Prostate gland (tissue), 2 donors: Measurements from ENCODE around the gene RBM10. TPM values are rescaled to one million over a fixed set of nuclear protein-coding genes. Genes with fewer than 3 reads are reported as not detected.

Source experiments
- DNase-seq: peaks from one replicate; pipeline ENCODE4 v3.0.0-alpha.2; 2019; ENCODE audit warnings: low spot score
- H3K27ac ChIP-seq, 2 donors: fragments of 200-600 bp; sonication (generic); 2 replicates each; pipeline ENCODE4 v1.5.1; 2017 to 2019
- H3K27me3 ChIP-seq: fragments of 200-600 bp; sonication (generic); replicated peaks from 2 replicates; pipeline ENCODE4 v1.5.1; 2019; ENCODE audit not compliant: insufficient read depth
- H3K36me3 ChIP-seq, 2 donors: fragments of 200-600 bp; sonication (generic); 1 replicate in 1 of 2; 2 replicates in 1 of 2; pipeline versions ENCODE4 v1.5.1 to v1.8.1; 2017 to 2019
- H3K4me1 ChIP-seq: fragments of 200-600 bp; sonication (generic); replicated peaks from 2 replicates; pipeline ENCODE4 v1.5.1; 2019
- H3K4me3 ChIP-seq, 2 donors: fragments of 200-600 bp; sonication (generic); 2 replicates each; pipeline ENCODE4 v1.5.1; 2017 to 2019
- H3K9me3 ChIP-seq: fragments of 200-600 bp; sonication (generic); 2 replicates; pipeline ENCODE4 v1.5.1; 2017
- CTCF ChIP-seq, 4 experiments: fragments of 200-600 bp in 2 of 4; fragments of 450-650 bp in 2 of 4; sonication (generic) in 2 of 4; IDR thresholded peaks; 1 replicate in 3 of 4; 2 replicates in 1 of 4; pipeline ENCODE4 v1.5.1; 2016 to 2019; ENCODE audit warnings: antibody characterized with exemption in 4 of 4, mild to moderate bottlenecking in 2 of 4, moderate library complexity in 2 of 4
- POLR2A ChIP-seq: fragments of 450-650 bp; IDR thresholded peaks from one replicate; pipeline ENCODE4 v1.6.1; 2016; ENCODE audit warnings: antibody characterized with exemption, mild to moderate bottlenecking
- POLR2AphosphoS5 ChIP-seq: sonication (generic); formaldehyde crosslinking; IDR thresholded peaks from one replicate; pipeline ENCODE4 v1.6.1; 2017; ENCODE audit warnings: antibody characterized with exemption
- WGBS: methylation state at CpG from one replicate; pipeline ENCODE4 v1.1.5; 2018; 5-methylcytosine and 5-hydroxymethylcytosine counted together
- intact Hi-C: fragments of 100-400 bp; cut with DNase I; formaldehyde crosslinking; loops from one replicate; pipeline ENCODE4 v1.14.2; 2022
- total RNA-seq, 2 donors: library from RNA; depleted of rRNA; stranded (reverse); fragments of >200 nt; gene quantifications; one replicate each; pipeline ENCODE4 v1.1.0, GENCODE V29; 2016

RBM10 gene
- total RNA-seq, 2 donors from 2014 or later: 45.0 to 49.0 TPM

GRCh38 chrX:47172971-47173792, 28.2 kb downstream of the RBM10 start:
- Histone ChIP-seq H3K4me1 (no peaks in the 10 kb centered on the region), H3K27ac (no peak overlapping the region), H3K9me3 (no peaks in the 10 kb centered on the region), H3K36me3 (no peaks in the 10 kb centered on the region), H3K27me3 (no peaks in the 10 kb centered on the region), H3K4me3 (no peak overlapping the region)
- WGBS: 82% methylated on average over 16 of the region's 18 CpGs
- TF ChIP-seq POLR2AphosphoS5 (no peak), POLR2A (no peak), CTCF (IDR thresholded peaks at IDR 0.05) (no peak)
- no peak for DNase-seq
- intact Hi-C loops: no loop called here

GRCh38 chrX:47174376-47174775, 29.4 kb downstream of the RBM10 start:
- Histone ChIP-seq H3K27ac (no peak overlapping the region), H3K36me3 (no peaks in the 10 kb centered on the region), H3K9me3 (no peaks in the 10 kb centered on the region), H3K4me3 (no peak overlapping the region), H3K4me1 (no peaks in the 10 kb centered on the region), H3K27me3 (no peaks in the 10 kb centered on the region)
- TF ChIP-seq CTCF (IDR thresholded peaks at IDR 0.05) (no peak), POLR2A (no peak), POLR2AphosphoS5 (no peak)
- intact Hi-C loops: no loop called here
- no peak for DNase-seq
- 91% methylated on average over 7 of the region's 12 CpGs for whole genome bisulfite sequencing

- DNase-seq: no peak
- H3K36me3 ChIP-seq: no peaks in the 10 kb centered on the region
These were observed 30.0 kb downstream of the RBM10 start for GRCh38 chrX:47174846-47175587.

GRCh38 chrX:47175588-47175980, 30.6 kb downstream of the RBM10 start:
- no peaks in the 10 kb centered on the region for H3K36me3 ChIP-seq
- H3K27me3 ChIP-seq: no peaks in the 10 kb centered on the region
- no peak overlapping the region for H3K4me3 ChIP-seq
- no peaks in the 10 kb centered on the region for H3K4me1 ChIP-seq
- no peak for DNase-seq
- H3K9me3 ChIP-seq: no peaks in the 10 kb centered on the region
- no peak overlapping the region for H3K27ac ChIP-seq
- intact Hi-C loops: no loop called here
- 82% methylated on average over 10 of the region's 12 CpGs for WGBS
- TF ChIP-seq CTCF (IDR thresholded peaks at IDR 0.05): no peak
- TF ChIP-seq POLR2A: no peak
- TF ChIP-seq POLR2AphosphoS5: no peak

More at GRCh38 chrX:47174846-47175587, 30.0 kb downstream of the RBM10 start:
- intact Hi-C loops: no loop called here
- no peaks in the 10 kb centered on the region for H3K27me3 ChIP-seq
- TF ChIP-seq POLR2A (no peak), POLR2AphosphoS5 (no peak), CTCF (IDR thresholded peaks at IDR 0.05) (no peak)
- no peak overlapping the region for H3K27ac ChIP-seq
- H3K9me3 ChIP-seq: no peaks in the 10 kb centered on the region
- WGBS: 87% methylated on average over 22 of the region's 23 CpGs
- H3K4me3 ChIP-seq: no peak overlapping the region
- H3K4me1 ChIP-seq: no peaks in the 10 kb centered on the region
